B cell (primary cell): ENCODE measurements around the gene MEGF11. TPM values are rescaled to one million over a fixed set of nuclear protein-coding genes. Genes with fewer than 3 reads are reported as not detected.

Experiments used
- ATAC-seq: fragments of 200-7000 bp; cut with Tn5 transposase; one replicate; pipeline ENCODE4 v1.10.0; 2021; ENCODE audit warnings: low read depth, mild to moderate bottlenecking, moderate number of reproducible peaks, moderate library complexity
- CTCF ChIA-PET: fragments of 350-600 bp; sonication (Branson Sonifier 250); formaldehyde crosslinking; loops from one replicate; lab custom pipeline; 2021; ENCODE audit warnings: antibody characterized with exemption, inconsistent platforms; lab: Charles Lee
- POLR2A ChIA-PET: fragments of 350-600 bp; sonication (Branson Sonifier 250); formaldehyde crosslinking; loops from one replicate; lab custom pipeline; 2021; ENCODE audit warnings: antibody characterized with exemption; lab: Charles Lee
- DNase-seq: peaks from one replicate; pipeline ENCODE4 v3.0.0; 2013
- H2AFZ ChIP-seq: 2 replicates; pipeline ENCODE4 v1.6.1; 2012; ENCODE audit warnings: mild to moderate bottlenecking, low read depth, low read length; ENCODE audit not compliant: insufficient read depth, poor library complexity, severe bottlenecking
- H3K27ac ChIP-seq, 2 donors: 1 replicate in 1 of 2; 2 replicates in 1 of 2; pipeline ENCODE4 v1.5.1; 2012 to 2013; ENCODE audit warnings: low read length in 2 of 2, mild to moderate bottlenecking in 2 of 2, moderate library complexity in 1 of 2
- H3K27me3 ChIP-seq, 4 experiments: fragments of 200-600 bp in 1 of 4; sonication (generic) in 1 of 4; replicated peaks in 1 of 4; 1 replicate in 2 of 4; 2 replicates in 2 of 4; pipeline versions ENCODE4 v1.6.1 to v1.7.0; 2013 to 2016; ENCODE audit warnings: low read length in 3 of 4, mild to moderate bottlenecking in 2 of 4, mixed read lengths in 1 of 4, moderate library complexity in 1 of 4; ENCODE audit not compliant: insufficient read depth in 4 of 4, control insufficient read depth in 3 of 4; ENCODE audit errors: control extremely low read depth in 1 of 4
- H3K36me3 ChIP-seq, 2 experiments: replicated peaks in 1 of 2; 1 replicate in 1 of 2; 2 replicates in 1 of 2; pipeline versions ENCODE4 v1.6.1 to v1.7.1; 2013; ENCODE audit warnings: low read length in 1 of 2; ENCODE audit not compliant: insufficient read depth in 2 of 2, control insufficient read depth in 1 of 2; ENCODE audit errors: control extremely low read depth in 1 of 2, extremely low read depth in 1 of 2
- H3K4me1 ChIP-seq, 2 donors: fragments of 200-600 bp in 1 of 2; sonication (generic) in 1 of 2; 1 replicate in 1 of 2; 2 replicates in 1 of 2; pipeline versions ENCODE4 v1.5.1 to v1.6.1; 2013 to 2017; ENCODE audit warnings: low read length in 2 of 2; ENCODE audit not compliant: control insufficient read depth in 2 of 2, insufficient read depth in 2 of 2
- H3K4me2 ChIP-seq: replicated peaks from 2 replicates; pipeline ENCODE3; 2012; ENCODE audit warnings: mild to moderate bottlenecking, low read depth, low read length; ENCODE audit not compliant: poor library complexity, severe bottlenecking
- H3K4me3 ChIP-seq, 5 experiments: fragments of 200-600 bp in 1 of 5; sonication (generic) in 1 of 5; 1 replicate in 3 of 5; 2 replicates in 2 of 5; pipeline versions ENCODE4 v1.5.1 to v1.7.0; 2011 to 2016; ENCODE audit warnings: low read length in 4 of 5, mild to moderate bottlenecking in 4 of 5, low read depth in 2 of 5, control low read depth in 1 of 5, moderate library complexity in 1 of 5; ENCODE audit not compliant: insufficient read depth in 1 of 5; ENCODE audit errors: control extremely low read depth in 1 of 5, extremely low read depth in 1 of 5
- H3K79me2 ChIP-seq: fragments of 200-600 bp; sonication (generic); one replicate; pipeline ENCODE4 v1.6.0; 2016; ENCODE audit warnings: low read length; ENCODE audit not compliant: control insufficient read depth, insufficient read depth
- H3K9ac ChIP-seq: fragments of 200-600 bp; sonication (generic); 2 replicates; pipeline ENCODE4 v1.6.1; 2017; ENCODE audit warnings: mild to moderate bottlenecking, low read length, moderate library complexity
- H3K9me3 ChIP-seq, 3 donors: one replicate each; pipeline versions ENCODE4 v1.6.1 to v1.7.1; 2013; ENCODE audit warnings: low read length in 2 of 3; ENCODE audit not compliant: control insufficient read depth in 2 of 3, insufficient read depth in 1 of 3; ENCODE audit errors: control extremely low read depth in 1 of 3
- H4K20me1 ChIP-seq: 2 replicates; pipeline ENCODE4 v1.6.0; 2012; ENCODE audit warnings: mild to moderate bottlenecking, low read length; ENCODE audit not compliant: insufficient read depth, control insufficient read depth, poor library complexity, severe bottlenecking
- H3K27ac Mint-ChIP-seq: one replicate; pipeline ENCODE4 v1.8.0; 2021; ENCODE audit warnings: mixed read lengths
- H3K27me3 Mint-ChIP-seq: one replicate; pipeline ENCODE4 v1.8.0; 2021; ENCODE audit warnings: mixed read lengths
- H3K4me1 Mint-ChIP-seq: one replicate; pipeline ENCODE4 v1.8.0; 2021; ENCODE audit warnings: mixed read lengths
- H3K4me3 Mint-ChIP-seq: one replicate; pipeline ENCODE4 v1.8.0; 2021; ENCODE audit warnings: mixed read lengths
- H3K9me3 Mint-ChIP-seq: one replicate; pipeline ENCODE4 v1.8.0; 2022; ENCODE audit warnings: mixed read lengths; ENCODE audit not compliant: insufficient read depth
- CTCF ChIP-seq: fragments of 200-600 bp; IDR thresholded peaks from one replicate; pipeline ENCODE4 v1.8.0; 2022; ENCODE audit warnings: antibody characterized with exemption, mild to moderate bottlenecking
- EZH2 ChIP-seq: IDR thresholded peaks from 2 replicates; pipeline ENCODE4 v1.6.1; 2012; ENCODE audit warnings: borderline replicate concordance, low read depth, mild to moderate bottlenecking, moderate library complexity, low read length; ENCODE audit not compliant: insufficient read depth, poor library complexity, severe bottlenecking
- WGBS: methylation state at CpG from one replicate; pipeline ENCODE4 v1.1.5; 2013; ENCODE audit warnings: missing lambda C conversion rate; ENCODE audit not compliant: insufficient coverage; 5-methylcytosine and 5-hydroxymethylcytosine counted together
- intact Hi-C: fragments of 100-400 bp; cut with micrococcal nuclease; formaldehyde crosslinking; loops from one replicate; pipeline ENCODE4 v1.10.0; 2022
- polyA plus RNA-seq: library from polyadenylated mRNA; depleted of rRNA; stranded (reverse); fragments of >200 nt; gene quantifications from 2 replicates; pipeline ENCODE4 v1.2.3, GENCODE V29; 2012
- total RNA-seq, 2 donors: library from RNA; stranded (reverse); fragments of 120-200 nt in 1 of 2; gene quantifications; 1 replicate in 1 of 2; 2 replicates in 1 of 2; pipeline versions ENCODE4 v1.2.3 to v1.2.4, GENCODE V29; 2013 to 2022

MEGF11 gene
- total and polyA plus RNA-seq, 2 donors (not counting 1 experiment from before 2014, with no cell fraction given): 0.04 to 0.34 TPM

GRCh38 chr15:66085128-66085527 lies 168.4 kb downstream of the MEGF11 start:
- Mint-ChIP-seq H3K4me1 (no peaks in the 10 kb centered on the region), H3K4me3 (no peak overlapping the region), H3K9me3 (peaks cover 5% of the 10 kb centered on the region), H3K27me3 (peaks cover 18% of the 10 kb centered on the region), H3K27ac (no peak overlapping the region)
- Histone ChIP-seq H3K4me1 (no peaks in the 10 kb centered on the region), H3K4me2 (no peak overlapping the region), H3K36me3 (no peaks in the 10 kb centered on the region), H3K27me3 (no peaks in the 10 kb centered on the region), H2AFZ (no peak overlapping the region), H3K9ac (no peak overlapping the region), H3K9me3 (peaks cover 0 to 12% (median 0%) of the 10 kb centered on the region in 3 donors), H3K4me3 (no peak overlapping the region), H4K20me1 (no peaks in the 10 kb centered on the region), H3K27ac (no peak overlapping the region), H3K79me2 (no peaks in the 10 kb centered on the region)
- WGBS: 74% methylated on average over 4 of the region's 6 CpGs
- ATAC-seq (no peak), DNase-seq (no peak)
- ChIA-PET POLR2A (no interaction called here), CTCF (no interaction called here)
- TF ChIP-seq EZH2: no peak
- TF ChIP-seq CTCF: peak; percentile 10
- intact Hi-C loops: no loop called here

GRCh38 chr15:66084704-66085103 lies 168.8 kb downstream of the MEGF11 start:
- no peak overlapping the region for H3K4me3 ChIP-seq
- Mint-ChIP-seq H3K27me3 (peaks cover 19% of the 10 kb centered on the region), H3K9me3 (peaks cover 5% of the 10 kb centered on the region), H3K4me3 (no peak overlapping the region), H3K4me1 (no peaks in the 10 kb centered on the region), H3K27ac (no peak overlapping the region)
- intact Hi-C loops: no loop called here
- DNase-seq: no peak
- no peak overlapping the region for H3K9ac ChIP-seq
- no peaks in the 10 kb centered on the region for H4K20me1 ChIP-seq
- H3K4me1 ChIP-seq: no peaks in the 10 kb centered on the region
- H3K4me2 ChIP-seq: no peak overlapping the region
- no peak overlapping the region for H2AFZ ChIP-seq
- no peak overlapping the region for H3K27ac ChIP-seq
- no peaks in the 10 kb centered on the region for H3K79me2 ChIP-seq
- CTCF ChIA-PET: no interaction called here
- WGBS: 91% methylated on average over 4 of the region's 10 CpGs
- no peaks in the 10 kb centered on the region for H3K36me3 ChIP-seq
- TF ChIP-seq CTCF (no peak), EZH2 (no peak)
- POLR2A ChIA-PET: no interaction called here
- H3K27me3 ChIP-seq: no peaks in the 10 kb centered on the region
- H3K9me3 ChIP-seq: peaks cover 0 to 12% (median 0%) of the 10 kb centered on the region in 3 donors
- ATAC-seq: no peak
